H9 (cell line): Measurements from ENCODE around the gene CLK3. TPM values are rescaled to one million over a fixed set of nuclear protein-coding genes. Genes with fewer than 3 reads are reported as not detected.

Experiments
- DNase-seq: peaks from one replicate; pipeline ENCODE4 v3.0.0-alpha.2; 2017
- H2AFZ ChIP-seq: one replicate; pipeline ENCODE4 v1.6.1; 2013; ENCODE audit warnings: mild to moderate bottlenecking, low read length, control low read depth, moderate library complexity
- H2AK5ac ChIP-seq: 2 replicates; pipeline ENCODE4 v1.6.1; 2013; ENCODE audit warnings: low read length, control low read depth, mixed read lengths; ENCODE audit not compliant: insufficient read length
- H2BK120ac ChIP-seq: one replicate; pipeline ENCODE4 v1.6.1; 2013; ENCODE audit warnings: low read depth, mild to moderate bottlenecking, low read length, control low read depth, inconsistent platforms; ENCODE audit not compliant: poor library complexity, severe bottlenecking
- H2BK12ac ChIP-seq: 2 replicates; pipeline ENCODE4 v1.6.1; 2013; ENCODE audit warnings: low read length, control low read depth, mixed read lengths, low read depth; ENCODE audit not compliant: insufficient read length
- H2BK15ac ChIP-seq: 2 replicates; pipeline ENCODE4 v1.6.1; 2013; ENCODE audit warnings: low read depth, low read length, control low read depth
- H2BK20ac ChIP-seq: one replicate; pipeline ENCODE4 v1.6.1; 2013; ENCODE audit warnings: low read depth, mild to moderate bottlenecking, low read length, control low read depth, inconsistent platforms; ENCODE audit not compliant: poor library complexity, severe bottlenecking
- H2BK5ac ChIP-seq: 2 replicates; pipeline ENCODE4 v1.6.1; 2013; ENCODE audit warnings: low read length, control low read depth, mixed read lengths; ENCODE audit not compliant: insufficient read length
- H3K14ac ChIP-seq: 2 replicates; pipeline ENCODE4 v1.6.1; 2013; ENCODE audit warnings: low read length, control low read depth; ENCODE audit not compliant: insufficient read depth
- H3K18ac ChIP-seq: 2 replicates; pipeline ENCODE4 v1.6.1; 2013; ENCODE audit warnings: low read depth, mild to moderate bottlenecking, mixed read lengths, low read length, control low read depth; ENCODE audit not compliant: insufficient read length
- H3K23ac ChIP-seq: 2 replicates; pipeline ENCODE4 v1.6.1; 2013; ENCODE audit warnings: low read length, control low read depth, mixed read lengths, low read depth; ENCODE audit not compliant: insufficient read length
- H3K23me2 ChIP-seq: 2 replicates; pipeline ENCODE4 v1.6.1; 2013; ENCODE audit warnings: low read depth, mild to moderate bottlenecking, mixed read lengths, low read length, control low read depth; ENCODE audit not compliant: insufficient read length, poor library complexity, severe bottlenecking
- H3K27ac ChIP-seq: 2 replicates; pipeline ENCODE4 v1.5.1; 2013; ENCODE audit warnings: low read length, control low read depth, mixed read lengths, low read depth; ENCODE audit not compliant: insufficient read length
- H3K27me3 ChIP-seq: 2 replicates; pipeline ENCODE4 v1.6.1; 2013; ENCODE audit warnings: low read length, control low read depth, inconsistent platforms; ENCODE audit not compliant: insufficient read depth
- H3K4ac ChIP-seq: 2 replicates; pipeline ENCODE4 v1.6.1; 2013; ENCODE audit warnings: low read depth, mild to moderate bottlenecking, control low read depth, inconsistent platforms, low read length, moderate library complexity
- H3K4me1 ChIP-seq: 2 replicates; pipeline ENCODE4 v1.6.1; 2013; ENCODE audit warnings: low read length, control low read depth, inconsistent platforms; ENCODE audit not compliant: insufficient read depth
- H3K4me2 ChIP-seq: 2 replicates; pipeline ENCODE4 v1.6.1; 2013; ENCODE audit warnings: low read length, control low read depth, mixed read lengths; ENCODE audit not compliant: insufficient read length, insufficient read depth
- H3K56ac ChIP-seq: 2 replicates; pipeline ENCODE4 v1.6.1; 2013; ENCODE audit warnings: low read depth, mild to moderate bottlenecking, mixed read lengths, low read length, control low read depth; ENCODE audit not compliant: insufficient read length
- H3K79me1 ChIP-seq: 2 replicates; pipeline ENCODE4 v1.6.1; 2013; ENCODE audit warnings: low read depth, mild to moderate bottlenecking, moderate library complexity, low read length, control low read depth, inconsistent platforms; ENCODE audit not compliant: insufficient read depth, poor library complexity, severe bottlenecking
- H3K79me2 ChIP-seq: 2 replicates; pipeline ENCODE4 v1.6.1; 2013; ENCODE audit warnings: low read length, control low read depth, inconsistent platforms; ENCODE audit not compliant: insufficient read depth
- H3K9ac ChIP-seq: 2 replicates; pipeline ENCODE4 v1.6.1; 2013; ENCODE audit warnings: low read length, control low read depth, mixed read lengths; ENCODE audit not compliant: insufficient read length; ENCODE audit errors: extremely low read depth
- H3K9me3 ChIP-seq: one replicate; pipeline ENCODE4 v1.6.1; 2013; ENCODE audit warnings: low read depth, low read length, inconsistent platforms; ENCODE audit not compliant: control insufficient read depth
- H3T11ph ChIP-seq: one replicate; pipeline ENCODE4 v1.6.1; 2013; ENCODE audit warnings: mild to moderate bottlenecking, low read length, control low read depth, inconsistent platforms
- H4K20me1 ChIP-seq: one replicate; pipeline ENCODE4 v1.6.1; 2013; ENCODE audit not compliant: control insufficient read depth, insufficient read length, insufficient read depth
- H4K5ac ChIP-seq: 2 replicates; pipeline ENCODE4 v1.6.1; 2013; ENCODE audit warnings: low read depth, mild to moderate bottlenecking, mixed read lengths, low read length, control low read depth; ENCODE audit not compliant: insufficient read length
- H4K8ac ChIP-seq: replicated peaks from 2 replicates; pipeline ENCODE4 v1.6.1; 2013; ENCODE audit warnings: low read length, control low read depth, mixed read lengths, low read depth; ENCODE audit not compliant: insufficient read length
- H4K91ac ChIP-seq: 2 replicates; pipeline ENCODE4 v1.6.1; 2013; ENCODE audit warnings: low read depth, mild to moderate bottlenecking, moderate library complexity, mixed read lengths, low read length, control low read depth; ENCODE audit not compliant: insufficient read length
- H3K27ac Mint-ChIP-seq, 3 experiments: 2 replicates in 2 of 3; 3 replicates in 1 of 3; pipeline ENCODE4 v1.8.0; 2020 to 2021; ENCODE audit warnings: mixed read lengths in 3 of 3, mild to moderate bottlenecking in 1 of 3, moderate library complexity in 1 of 3
- H3K27me3 Mint-ChIP-seq: 2 replicates; pipeline ENCODE4 v1.8.0; 2021; ENCODE audit warnings: low read depth, mild to moderate bottlenecking, moderate library complexity, mixed read lengths
- H3K36me3 Mint-ChIP-seq, 3 experiments: 2 replicates in 2 of 3; 3 replicates in 1 of 3; pipeline ENCODE4 v1.8.0; 2020 to 2021; ENCODE audit warnings: low read depth in 3 of 3, mixed read lengths in 3 of 3; ENCODE audit not compliant: insufficient read depth in 1 of 3
- H3K4me1 Mint-ChIP-seq, 2 experiments: 2 replicates each; pipeline ENCODE4 v1.8.0; 2020; ENCODE audit warnings: mixed read lengths in 2 of 2
- H3K4me3 Mint-ChIP-seq, 2 experiments: 2 replicates in 1 of 2; 3 replicates in 1 of 2; pipeline ENCODE4 v1.8.0; 2020 to 2021; ENCODE audit warnings: mild to moderate bottlenecking in 2 of 2, mixed read lengths in 2 of 2, moderate library complexity in 1 of 2
- H3K9me3 Mint-ChIP-seq, 2 experiments: 2 replicates in 1 of 2; 3 replicates in 1 of 2; pipeline ENCODE4 v1.8.0; 2020; ENCODE audit warnings: mild to moderate bottlenecking in 2 of 2, mixed read lengths in 2 of 2, moderate library complexity in 1 of 2
- WGBS: extraction: QIAGEN DNeasy Blood & Tissue Kit; methylation state at CpG from one replicate; pipeline ENCODE4 v1.1.7; 2013; ENCODE audit warnings: missing lambda C conversion rate, low lambda C conversion rate, mixed read lengths; ENCODE audit not compliant: insufficient read length; ENCODE audit errors: extremely low coverage; 5-methylcytosine and 5-hydroxymethylcytosine counted together
- total RNA-seq: library from RNA; stranded (reverse); gene quantifications from 2 replicates; pipeline ENCODE4 v1.2.1, GENCODE V29; 2021
- TF ChIP-seq, protein P1 (sequence below): fragments of 200-600 bp; sonication (generic); conservative IDR thresholded peaks from 3 replicates; pipeline ENCODE4 v1.8.0; 2021; ENCODE audit warnings: antibody characterized with exemption, mild to moderate bottlenecking

The CLK3 gene
- total RNA-seq, 1 experiment from 2014 or later: 40.8 TPM

DNA sequence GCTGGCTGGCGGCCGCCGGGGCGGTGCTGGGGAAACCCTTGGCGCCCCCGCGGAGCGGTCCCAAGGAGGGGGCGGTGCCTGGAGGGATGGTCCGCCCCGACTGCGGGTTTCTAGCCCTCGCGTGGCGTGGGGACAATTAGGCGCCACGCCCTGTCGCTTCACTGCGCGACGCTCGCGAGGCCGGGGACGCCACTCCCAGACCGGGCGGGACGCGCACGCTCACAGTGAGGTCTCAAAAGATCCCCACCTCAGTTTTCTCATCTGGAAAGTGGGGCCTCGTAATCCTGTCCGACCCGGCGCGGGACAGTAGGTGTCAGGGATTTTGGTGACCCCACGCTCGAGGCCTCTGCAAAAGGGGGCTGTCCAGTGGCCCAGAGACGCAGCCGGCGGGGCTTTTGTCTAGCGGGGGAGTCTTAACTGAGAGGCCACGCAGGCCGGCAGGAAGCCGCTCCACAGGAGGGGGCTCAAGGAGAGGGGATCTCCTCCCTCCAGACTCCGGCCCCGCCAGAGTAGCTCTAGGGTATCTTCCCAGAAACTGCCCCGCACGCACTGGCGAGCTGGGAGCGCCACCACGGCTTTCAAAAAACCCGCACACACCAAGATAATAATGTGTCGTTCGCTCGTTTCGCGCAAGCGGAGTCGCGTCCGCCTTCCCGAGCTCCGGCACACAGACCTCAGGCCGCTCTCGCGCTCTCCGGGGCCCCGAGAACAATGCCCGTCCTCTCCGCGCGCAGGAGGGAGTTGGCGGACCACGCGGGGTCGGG lies 710 bp upstream of the CLK3 start:
- H3K79me1 ChIP-seq: peaks cover 9% of the 10 kb centered on the region
- peak overlapping the region; percentile 95 to 97 (median 97) for H3K27ac Mint-ChIP-seq
- H3K4me1 Mint-ChIP-seq: peaks cover 19 to 22% of the 10 kb centered on the region in 2 experiments
- peak; percentile 61 for DNase-seq
- no peak overlapping the region for H4K91ac ChIP-seq
- peak overlapping the region; percentile 57 for H3K18ac ChIP-seq
- no peak overlapping the region for H2AFZ ChIP-seq
- no peak overlapping the region for H3T11ph ChIP-seq
- H3K27me3 Mint-ChIP-seq: peaks cover 19% of the 10 kb centered on the region
- H2BK15ac ChIP-seq: no peak overlapping the region
- H2AK5ac ChIP-seq: no peak overlapping the region
- H3K9me3 ChIP-seq: no peaks in the 10 kb centered on the region
- H3K27ac ChIP-seq: no peak overlapping the region
- no peaks in the 10 kb centered on the region; the same call in 1 of the 2 replicates for H3K27me3 ChIP-seq
- no peaks in the 10 kb centered on the region for H3K4me1 ChIP-seq
- H2BK20ac ChIP-seq: no peak overlapping the region
- TF ChIP-seq, protein P1, sequence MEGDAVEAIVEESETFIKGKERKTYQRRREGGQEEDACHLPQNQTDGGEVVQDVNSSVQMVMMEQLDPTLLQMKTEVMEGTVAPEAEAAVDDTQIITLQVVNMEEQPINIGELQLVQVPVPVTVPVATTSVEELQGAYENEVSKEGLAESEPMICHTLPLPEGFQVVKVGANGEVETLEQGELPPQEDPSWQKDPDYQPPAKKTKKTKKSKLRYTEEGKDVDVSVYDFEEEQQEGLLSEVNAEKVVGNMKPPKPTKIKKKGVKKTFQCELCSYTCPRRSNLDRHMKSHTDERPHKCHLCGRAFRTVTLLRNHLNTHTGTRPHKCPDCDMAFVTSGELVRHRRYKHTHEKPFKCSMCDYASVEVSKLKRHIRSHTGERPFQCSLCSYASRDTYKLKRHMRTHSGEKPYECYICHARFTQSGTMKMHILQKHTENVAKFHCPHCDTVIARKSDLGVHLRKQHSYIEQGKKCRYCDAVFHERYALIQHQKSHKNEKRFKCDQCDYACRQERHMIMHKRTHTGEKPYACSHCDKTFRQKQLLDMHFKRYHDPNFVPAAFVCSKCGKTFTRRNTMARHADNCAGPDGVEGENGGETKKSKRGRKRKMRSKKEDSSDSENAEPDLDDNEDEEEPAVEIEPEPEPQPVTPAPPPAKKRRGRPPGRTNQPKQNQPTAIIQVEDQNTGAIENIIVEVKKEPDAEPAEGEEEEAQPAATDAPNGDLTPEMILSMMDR: no peak
- no peaks in the 10 kb centered on the region for H3K9me3 Mint-ChIP-seq
- no peak overlapping the region for H2BK12ac ChIP-seq
- H3K23ac ChIP-seq: no peak overlapping the region
- no peak overlapping the region for H3K56ac ChIP-seq
- H3K36me3 Mint-ChIP-seq: peaks cover 7 to 9% (median 8%) of the 10 kb centered on the region in 3 experiments; a peak in 5 of 7 replicates
- H3K23me2 ChIP-seq: peaks cover 16% of the 10 kb centered on the region
- H4K5ac ChIP-seq: no peak overlapping the region
- H3K79me2 ChIP-seq: peaks cover 25% of the 10 kb centered on the region; the same call in 1 of the 2 replicates
- no peak overlapping the region for H4K8ac ChIP-seq
- H3K4ac ChIP-seq: no peak overlapping the region
- WGBS: no CpG with 5 or more reads among the region's 76 CpGs
- H2BK120ac ChIP-seq: no peak overlapping the region
- no peak overlapping the region for H2BK5ac ChIP-seq
- peak overlapping the region; percentile 85 to 93 for H3K4me3 Mint-ChIP-seq
- peak overlapping the region; percentile 61; the same call in 1 of the 2 replicates for H3K14ac ChIP-seq
- peak overlapping the region; percentile 73 for H3K4me2 ChIP-seq
- no peaks in the 10 kb centered on the region for H4K20me1 ChIP-seq
- H3K9ac ChIP-seq: peak overlapping the region; percentile 66
